Measurements from ENCODE around the gene TACR3.

DNA sequence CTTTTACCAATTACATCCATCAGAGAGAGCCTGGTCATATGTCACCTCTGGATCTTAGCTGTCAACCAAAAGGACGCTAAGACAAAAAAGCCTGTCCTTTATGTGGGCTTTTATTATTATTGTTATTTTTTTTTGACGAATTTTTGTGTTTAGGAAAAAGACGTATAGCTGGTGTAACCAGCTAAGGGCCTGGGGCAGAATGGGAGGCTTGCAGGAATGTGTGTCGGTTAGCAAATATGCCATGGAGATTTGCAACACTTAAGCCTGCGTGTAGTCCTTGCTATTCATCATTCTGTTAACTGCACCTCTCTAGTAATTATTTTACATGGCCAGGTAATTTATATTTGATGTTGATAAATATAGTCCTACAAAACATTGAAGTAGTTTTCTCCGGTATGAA, 93.5 kb downstream of the TACR3 start:
- TF ChIP-seq, protein P1, sequence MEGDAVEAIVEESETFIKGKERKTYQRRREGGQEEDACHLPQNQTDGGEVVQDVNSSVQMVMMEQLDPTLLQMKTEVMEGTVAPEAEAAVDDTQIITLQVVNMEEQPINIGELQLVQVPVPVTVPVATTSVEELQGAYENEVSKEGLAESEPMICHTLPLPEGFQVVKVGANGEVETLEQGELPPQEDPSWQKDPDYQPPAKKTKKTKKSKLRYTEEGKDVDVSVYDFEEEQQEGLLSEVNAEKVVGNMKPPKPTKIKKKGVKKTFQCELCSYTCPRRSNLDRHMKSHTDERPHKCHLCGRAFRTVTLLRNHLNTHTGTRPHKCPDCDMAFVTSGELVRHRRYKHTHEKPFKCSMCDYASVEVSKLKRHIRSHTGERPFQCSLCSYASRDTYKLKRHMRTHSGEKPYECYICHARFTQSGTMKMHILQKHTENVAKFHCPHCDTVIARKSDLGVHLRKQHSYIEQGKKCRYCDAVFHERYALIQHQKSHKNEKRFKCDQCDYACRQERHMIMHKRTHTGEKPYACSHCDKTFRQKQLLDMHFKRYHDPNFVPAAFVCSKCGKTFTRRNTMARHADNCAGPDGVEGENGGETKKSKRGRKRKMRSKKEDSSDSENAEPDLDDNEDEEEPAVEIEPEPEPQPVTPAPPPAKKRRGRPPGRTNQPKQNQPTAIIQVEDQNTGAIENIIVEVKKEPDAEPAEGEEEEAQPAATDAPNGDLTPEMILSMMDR (IDR thresholded peaks at IDR 0.05), result no peak
- TF ChIP-seq POLR2A (IDR thresholded peaks at IDR 0.05) (no peak), POLR2AphosphoS5 (IDR thresholded peaks at IDR 0.05) (no peak)

All from sigmoid colon (tissue), 4 donors.